IPS-20b (cell line): Measurements from ENCODE around the gene MR1.

Source experiments
- H3K27ac ChIP-seq: one replicate; pipeline ENCODE4 v1.5.1; 2013; ENCODE audit warnings: low read length
- H3K27me3 ChIP-seq: 2 replicates; pipeline ENCODE4 v1.6.1; 2013; ENCODE audit warnings: mild to moderate bottlenecking, low read length, inconsistent platforms; ENCODE audit not compliant: insufficient read depth
- H3K36me3 ChIP-seq: 2 replicates; pipeline ENCODE4 v1.6.1; 2013; ENCODE audit warnings: low read depth, mild to moderate bottlenecking, inconsistent platforms, low read length, moderate library complexity; ENCODE audit not compliant: insufficient read depth
- H3K4me1 ChIP-seq: 2 replicates; pipeline ENCODE4 v1.6.1; 2013; ENCODE audit warnings: mild to moderate bottlenecking, control low read depth, inconsistent platforms, low read length, moderate library complexity; ENCODE audit not compliant: insufficient read depth
- H3K4me3 ChIP-seq: 2 replicates; pipeline ENCODE4 v1.5.1; 2013; ENCODE audit warnings: mild to moderate bottlenecking, low read length, inconsistent platforms
- H3K9ac ChIP-seq: 2 replicates; pipeline ENCODE4 v1.6.1; 2013; ENCODE audit warnings: low read depth, mild to moderate bottlenecking, inconsistent platforms, low read length, moderate library complexity
- H3K9me3 ChIP-seq: 2 replicates; pipeline ENCODE4 v1.6.1; 2013; ENCODE audit warnings: mild to moderate bottlenecking, low read depth, low read length, inconsistent platforms; ENCODE audit not compliant: insufficient read depth

Gene MR1

DNA sequence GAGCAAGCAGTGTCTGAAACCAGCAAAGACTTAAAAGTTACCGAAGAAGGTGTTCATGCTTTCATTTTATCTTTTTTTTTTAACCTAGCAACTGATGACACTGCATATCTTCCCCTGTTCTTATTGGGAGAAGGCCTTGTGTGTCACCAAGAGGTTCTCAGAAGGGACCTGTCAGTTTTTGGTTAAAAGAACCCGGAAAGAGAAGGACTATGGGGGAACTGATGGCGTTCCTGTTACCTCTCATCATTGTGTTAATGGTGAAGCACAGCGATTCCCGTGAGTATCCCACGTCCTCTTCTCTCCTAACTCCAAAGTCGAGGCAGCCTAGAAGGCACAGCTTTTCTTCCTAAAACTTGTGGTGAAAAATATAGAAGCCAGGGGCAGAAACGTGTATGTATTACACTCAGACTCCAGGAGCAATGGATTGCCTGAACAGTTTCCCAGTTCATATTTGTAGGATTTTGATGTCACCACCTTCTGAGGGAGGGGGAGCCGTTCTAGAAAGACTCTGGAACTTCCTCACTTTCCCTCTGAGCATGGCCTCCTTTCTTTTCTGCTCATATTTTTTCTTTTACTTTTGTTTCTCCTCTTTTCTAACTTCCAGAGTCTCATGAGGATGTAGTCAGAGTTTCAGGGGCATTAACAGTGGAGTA is at the start of gene MR1:
TSS of gene MR1 (plus strand) at position 185 of the 653 bp plus-strand sequence. CDS start at position 210, 25 bp downstream.
- no peaks in the 10 kb centered on the region for H3K36me3 ChIP-seq
- H3K4me3 ChIP-seq, result no peak within 1 kb of the TSS
- H3K27me3 ChIP-seq, result no peaks in the 10 kb centered on the region
- H3K9ac ChIP-seq, result no peak within 1 kb of the TSS
- H3K9me3 ChIP-seq, result no peaks in the 10 kb centered on the region
- H3K27ac ChIP-seq, result no peak within 1 kb of the TSS
- no peaks in the 10 kb centered on the region for H3K4me1 ChIP-seq

DNA sequence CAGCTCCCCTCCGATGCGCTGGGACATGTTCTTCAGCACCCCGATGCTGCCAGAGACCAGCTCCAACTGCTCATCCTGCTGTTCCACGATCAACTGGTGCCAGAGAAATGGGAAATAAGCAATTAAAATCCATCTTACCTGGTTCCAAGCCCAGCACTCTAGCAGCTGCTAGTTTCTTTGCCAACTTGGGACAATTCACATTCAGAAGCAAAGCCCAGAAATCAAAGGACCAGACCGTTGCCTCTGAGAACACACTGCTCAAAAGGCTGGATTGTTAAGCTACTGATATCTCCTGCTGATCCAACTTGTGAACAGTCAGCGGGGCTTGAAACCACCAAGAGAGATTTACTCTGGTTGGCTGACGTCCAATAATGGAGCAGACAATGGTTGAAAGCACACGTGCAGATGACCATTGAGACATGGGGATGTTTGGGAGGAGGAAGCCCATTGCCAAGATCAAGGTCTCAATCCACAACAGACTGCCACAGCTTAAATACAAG is 45.5 kb upstream of the MR1 start:
- Histone ChIP-seq H3K9ac (no peak overlapping the region), H3K27ac (no peak overlapping the region), H3K36me3 (peaks cover 92% of the 10 kb centered on the region), H3K27me3 (no peaks in the 10 kb centered on the region), H3K4me3 (no peak overlapping the region), H3K4me1 (no peaks in the 10 kb centered on the region), H3K9me3 (no peaks in the 10 kb centered on the region)

DNA sequence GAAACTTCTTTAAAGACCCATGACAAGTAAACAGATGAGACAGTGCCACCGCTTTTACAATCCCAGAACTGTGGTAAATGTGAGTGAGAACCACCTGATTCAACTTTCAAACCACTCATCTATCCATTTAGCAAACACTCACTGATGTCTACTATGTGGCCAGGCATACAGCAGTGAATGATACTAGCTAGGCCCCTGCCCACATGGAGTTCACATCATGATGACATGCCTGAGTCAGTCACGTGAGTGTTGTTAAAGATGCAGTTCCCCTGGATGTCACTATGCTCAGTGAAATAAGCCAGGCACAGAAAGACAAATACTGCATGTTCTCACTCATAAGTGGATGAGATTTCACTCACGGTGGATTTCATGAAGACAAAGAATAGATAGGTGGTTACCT is 39.5 kb upstream of the MR1 start:
- Histone ChIP-seq H3K9ac (no peak overlapping the region), H3K36me3 (peaks cover 74% of the 10 kb centered on the region), H3K4me1 (no peaks in the 10 kb centered on the region), H3K27ac (no peak overlapping the region), H3K27me3 (no peaks in the 10 kb centered on the region), H3K9me3 (no peaks in the 10 kb centered on the region), H3K4me3 (no peak overlapping the region)

DNA sequence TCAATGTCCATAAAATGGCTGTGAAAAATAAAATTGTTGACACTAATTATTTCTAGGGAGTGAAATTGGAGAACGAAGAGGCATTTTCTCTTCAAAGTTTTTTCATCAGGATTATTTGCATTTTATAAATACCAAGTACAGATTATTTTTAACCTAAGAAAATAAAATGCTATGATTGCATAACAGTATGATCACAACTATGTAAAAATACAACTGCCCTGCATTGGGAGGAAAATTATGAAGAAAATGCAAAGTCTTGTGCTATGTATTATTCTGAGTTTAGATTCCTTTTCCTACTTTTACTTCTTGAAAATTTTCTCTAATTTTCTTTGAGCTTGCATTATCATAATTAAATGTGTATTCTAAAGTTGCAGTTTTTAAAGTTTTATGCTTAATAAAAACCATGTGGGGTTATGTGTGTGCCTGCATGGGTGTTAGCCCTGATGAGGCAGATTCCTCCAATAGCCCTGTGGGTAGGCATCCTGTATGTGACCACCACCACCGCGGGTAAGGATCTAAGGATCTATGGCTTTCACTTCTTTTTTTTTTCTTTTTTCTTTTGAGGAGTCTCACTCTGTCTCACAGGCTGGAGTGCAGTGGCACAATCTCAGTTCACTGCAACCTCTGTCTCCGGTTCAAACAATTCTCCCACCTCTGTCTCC is 35.8 kb upstream of the MR1 start:
- Histone ChIP-seq H3K9me3 (no peaks in the 10 kb centered on the region), H3K27ac (no peak overlapping the region), H3K27me3 (no peaks in the 10 kb centered on the region), H3K4me1 (no peaks in the 10 kb centered on the region), H3K4me3 (no peak overlapping the region), H3K9ac (no peak overlapping the region), H3K36me3 (peaks cover 76% of the 10 kb centered on the region)

DNA sequence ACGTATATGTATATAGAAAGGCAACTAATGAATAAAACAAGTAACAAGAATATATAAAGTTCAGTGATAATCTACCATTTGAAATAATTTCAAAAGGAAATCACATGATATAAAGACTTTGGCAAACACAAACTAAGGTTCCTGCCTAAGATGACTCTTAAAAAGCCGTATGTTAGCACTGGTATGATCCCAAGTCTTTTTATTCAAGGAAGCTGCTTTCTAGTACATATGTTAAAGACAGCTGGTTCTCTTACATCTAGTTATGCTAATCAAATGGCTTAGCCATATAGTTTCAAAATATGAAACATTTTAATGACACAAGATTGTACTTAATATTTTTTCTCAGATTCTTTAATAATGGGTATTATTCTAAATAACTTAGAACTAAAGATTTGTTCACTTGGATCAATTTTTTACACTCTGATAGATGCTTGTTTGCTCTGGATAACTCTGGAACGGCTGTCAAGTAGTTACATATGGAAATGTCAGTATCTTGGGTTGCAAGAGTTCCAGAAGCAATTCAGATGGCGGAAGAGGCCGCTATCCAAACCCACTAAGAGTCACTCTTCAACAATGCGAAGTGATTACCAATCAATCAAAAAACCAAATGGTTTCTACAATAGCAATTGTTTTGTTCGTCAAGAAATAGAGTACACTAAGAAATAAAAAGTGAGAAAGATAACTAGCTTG is 32.5 kb upstream of the MR1 start:
- no peak overlapping the region for H3K9ac ChIP-seq
- no peaks in the 10 kb centered on the region for H3K27me3 ChIP-seq
- H3K27ac ChIP-seq, result no peak overlapping the region
- no peaks in the 10 kb centered on the region for H3K9me3 ChIP-seq
- H3K4me3 ChIP-seq, result no peak overlapping the region
- peaks cover 81% of the 10 kb centered on the region for H3K36me3 ChIP-seq
- no peaks in the 10 kb centered on the region for H3K4me1 ChIP-seq

DNA sequence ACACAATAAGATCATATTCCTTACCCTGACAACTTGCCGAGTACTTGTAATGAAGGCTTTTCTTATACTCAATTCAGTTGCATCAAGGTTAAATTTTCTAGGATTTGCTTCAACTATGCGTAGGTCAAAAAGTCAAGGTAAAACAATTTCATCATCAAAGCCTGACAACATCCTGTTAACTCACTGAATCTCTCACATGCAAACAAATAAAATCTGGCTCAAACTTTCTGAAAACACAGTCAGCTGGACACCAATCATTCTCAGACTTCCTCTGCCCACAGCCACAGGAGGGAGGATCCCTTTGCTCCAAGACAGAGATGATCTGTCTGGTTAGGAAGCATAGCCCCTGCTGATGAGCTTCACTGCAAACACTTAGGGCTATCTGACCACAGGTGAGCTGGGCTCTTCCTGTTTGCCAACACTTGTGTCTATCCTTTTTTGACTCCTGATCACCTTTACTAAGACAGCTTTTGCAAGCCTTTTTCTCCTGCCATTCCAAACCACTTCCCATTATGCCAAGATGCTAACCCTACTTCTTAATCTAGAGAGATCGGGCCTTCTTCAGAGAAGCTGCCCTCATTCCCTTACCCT is 31.1 kb upstream of the MR1 start:
- no peaks in the 10 kb centered on the region for H3K9me3 ChIP-seq
- no peaks in the 10 kb centered on the region for H3K4me1 ChIP-seq
- peaks cover 73% of the 10 kb centered on the region for H3K36me3 ChIP-seq
- H3K27ac ChIP-seq, result no peak overlapping the region
- no peak overlapping the region for H3K9ac ChIP-seq
- H3K4me3 ChIP-seq, result no peak overlapping the region
- H3K27me3 ChIP-seq, result no peaks in the 10 kb centered on the region

DNA sequence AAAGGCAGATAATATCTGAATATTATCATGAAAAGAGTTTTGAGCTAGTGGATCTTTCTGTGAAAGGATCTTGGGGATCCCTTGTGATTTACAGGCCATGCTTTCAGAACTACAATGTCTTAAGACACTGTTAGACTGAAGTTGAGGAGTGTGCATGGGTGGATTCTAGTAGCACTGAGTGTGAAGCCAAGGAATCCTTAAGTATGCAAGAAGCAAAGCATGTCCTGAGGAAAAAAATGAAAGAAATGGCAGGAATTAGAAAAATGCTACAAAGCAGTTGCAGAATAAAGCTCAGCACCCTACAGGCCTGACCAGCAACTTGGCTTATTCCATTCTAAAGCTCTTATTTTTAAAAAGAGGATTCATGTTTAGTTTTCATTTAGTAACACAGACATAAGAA is 23.0 kb upstream of the MR1 start:
- H3K27me3 ChIP-seq, result no peaks in the 10 kb centered on the region
- H3K9me3 ChIP-seq, result no peaks in the 10 kb centered on the region
- H3K9ac ChIP-seq, result no peak overlapping the region
- no peak overlapping the region for H3K27ac ChIP-seq
- no peaks in the 10 kb centered on the region; the same call in 1 of the 2 replicates for H3K36me3 ChIP-seq
- H3K4me3 ChIP-seq, result no peak overlapping the region
- H3K4me1 ChIP-seq, result no peaks in the 10 kb centered on the region

DNA sequence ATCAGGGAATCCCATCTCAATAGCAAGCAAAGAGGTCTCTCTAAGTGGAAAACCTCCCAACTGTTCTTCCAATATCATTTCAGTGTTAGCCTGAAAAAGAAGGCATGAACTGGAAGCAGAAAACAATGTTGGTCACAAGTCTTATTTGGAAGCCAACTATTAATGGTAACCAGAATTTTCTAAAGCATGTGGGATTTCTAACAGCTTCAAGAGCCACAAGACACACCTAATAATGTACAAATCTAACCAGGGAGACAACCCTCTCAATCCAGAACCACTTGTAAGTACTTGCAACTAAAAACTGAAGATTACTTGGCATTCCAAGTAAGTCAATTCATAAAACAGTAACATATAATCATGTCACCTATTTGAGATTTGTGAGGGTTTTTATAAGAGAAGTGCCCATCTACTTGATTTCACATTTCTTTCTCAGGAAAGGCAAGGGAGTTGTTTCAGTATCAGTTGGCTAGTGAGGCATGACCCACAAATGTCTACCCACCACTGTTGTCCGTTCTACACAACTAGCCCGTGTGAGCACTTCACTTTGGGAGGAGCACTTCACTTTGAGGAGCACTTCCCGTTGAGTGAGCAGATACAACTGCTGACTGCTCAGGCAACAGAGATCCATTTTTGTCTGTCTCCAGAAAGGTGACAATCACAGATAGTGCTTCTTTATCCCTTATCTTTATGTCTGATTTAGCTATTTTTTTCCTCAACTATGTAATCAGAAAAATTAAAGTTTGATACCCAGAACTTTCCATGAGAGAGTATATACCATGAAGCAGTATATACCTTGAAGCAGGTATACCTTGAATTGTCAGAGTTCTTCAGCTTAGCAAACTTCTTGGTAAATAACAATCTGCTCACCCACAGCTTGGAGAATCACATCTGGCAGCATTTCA is 22.2 kb upstream of the MR1 start:
- H3K4me1 ChIP-seq, result no peaks in the 10 kb centered on the region
- no peak overlapping the region for H3K9ac ChIP-seq
- no peaks in the 10 kb centered on the region for H3K9me3 ChIP-seq
- no peaks in the 10 kb centered on the region for H3K36me3 ChIP-seq
- no peak overlapping the region for H3K27ac ChIP-seq
- H3K4me3 ChIP-seq, result no peak overlapping the region
- no peaks in the 10 kb centered on the region for H3K27me3 ChIP-seq

DNA sequence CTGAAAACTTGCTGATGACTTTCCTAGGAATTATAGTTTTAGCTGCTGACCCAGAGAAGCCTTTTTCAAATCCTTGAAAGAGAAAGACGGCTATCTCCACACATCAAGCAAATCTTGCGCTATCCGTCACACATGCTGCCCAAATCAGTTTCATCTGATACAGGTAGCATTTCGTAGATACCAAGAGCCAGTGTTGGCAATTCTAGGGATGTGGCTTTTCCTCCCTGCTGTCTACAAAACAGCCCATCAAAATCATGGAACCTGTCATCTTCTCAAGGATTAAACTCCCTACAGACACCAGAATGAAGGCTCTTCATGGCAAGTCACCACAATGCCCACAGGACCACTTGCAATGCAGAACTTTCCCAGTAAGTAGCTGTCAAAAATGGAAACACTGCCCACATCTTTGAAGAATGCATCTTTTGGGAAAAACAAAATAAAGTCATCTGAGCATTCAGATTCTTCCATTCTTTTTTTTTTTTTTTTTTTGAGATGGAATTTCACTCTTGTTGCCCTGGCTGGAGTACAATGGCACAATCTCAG is 21.5 kb upstream of the MR1 start:
- H3K27ac ChIP-seq, result no peak overlapping the region
- H3K4me3 ChIP-seq, result no peak overlapping the region
- H3K9ac ChIP-seq, result no peak overlapping the region
- no peaks in the 10 kb centered on the region for H3K36me3 ChIP-seq
- no peaks in the 10 kb centered on the region for H3K27me3 ChIP-seq
- H3K9me3 ChIP-seq, result no peaks in the 10 kb centered on the region
- H3K4me1 ChIP-seq, result no peaks in the 10 kb centered on the region

DNA sequence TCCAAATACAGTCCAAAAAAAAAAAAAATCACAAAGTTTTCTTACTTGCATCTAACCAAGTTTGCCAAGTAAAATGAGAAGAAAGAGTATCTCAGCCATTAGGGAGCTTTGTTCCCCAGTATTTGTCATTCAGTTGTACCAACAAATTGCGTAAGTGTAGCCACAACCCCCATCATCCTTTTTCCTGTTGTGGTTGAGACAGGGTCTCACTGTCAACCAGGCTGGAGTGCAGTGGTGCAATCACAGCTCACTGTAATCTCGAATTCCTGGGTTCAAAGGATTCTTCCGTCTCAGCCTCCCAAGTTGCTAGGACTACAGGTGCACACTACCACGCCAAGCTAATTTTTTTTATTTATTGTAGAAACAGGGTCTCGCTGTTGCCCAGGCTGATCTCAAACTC is 20.6 kb upstream of the MR1 start:
- H3K4me1 ChIP-seq, result no peaks in the 10 kb centered on the region
- H3K27me3 ChIP-seq, result no peaks in the 10 kb centered on the region
- no peaks in the 10 kb centered on the region for H3K9me3 ChIP-seq
- no peak overlapping the region for H3K27ac ChIP-seq
- H3K9ac ChIP-seq, result no peak overlapping the region
- H3K4me3 ChIP-seq, result no peak overlapping the region
- 0 out of 2 replicates have a peak, but pooled peaks cover 2% of the 10 kb centered on the region for H3K36me3 ChIP-seq
